PFSK-1 (cell line): ENCODE measurements around the gene KRTAP12-2.

Experiments
- FOXP2 ChIP-seq: optimal IDR thresholded peaks from 2 replicates; pipeline ENCODE3; 2011; ENCODE audit warnings: borderline replicate concordance, control low read depth, inconsistent platforms; ENCODE audit not compliant: insufficient read depth; ENCODE audit errors: extremely low read length, extremely low read depth
- POLR2AphosphoS5 ChIP-seq: IDR thresholded peaks from 2 replicates; pipeline ENCODE4 v1.6.1; 2012; ENCODE audit warnings: low read depth, mild to moderate bottlenecking, control low read depth, low read length, moderate library complexity
- REST ChIP-seq, 2 experiments: IDR thresholded peaks; 2 replicates each; pipeline versions ENCODE4 v1.6.1 to v1.8.0; 2011 to 2012; ENCODE audit warnings: low read depth in 2 of 2, low read length in 2 of 2, control low read depth in 1 of 2, inconsistent platforms in 1 of 2, mild to moderate bottlenecking in 1 of 2, moderate library complexity in 1 of 2; ENCODE audit not compliant: insufficient read depth in 1 of 2
- SIN3A ChIP-seq: IDR thresholded peaks from 2 replicates; pipeline ENCODE4 v1.6.1; 2012; ENCODE audit warnings: mild to moderate bottlenecking, low read length, moderate library complexity, borderline replicate concordance; ENCODE audit not compliant: insufficient read depth
- TAF1 ChIP-seq: IDR thresholded peaks from 2 replicates; pipeline ENCODE4 v1.6.1; 2012; ENCODE audit warnings: low read length, control low read depth, borderline replicate concordance; ENCODE audit not compliant: insufficient read depth

KRTAP12-2 gene

GRCh38 chr21:44696572-44696971 is 29.8 kb upstream of the KRTAP12-2 start:
- no peak for TF ChIP-seq TAF1
- no peak for TF ChIP-seq REST (IDR thresholded peaks at IDR 0.05; ENCODE audit: insufficient read depth in 1 of 2, low read depth in 2 of 2, low read length in 2 of 2)
- no peak for TF ChIP-seq SIN3A
- TF ChIP-seq FOXP2: no peak

- no peak for TF ChIP-seq SIN3A
- no peak for TF ChIP-seq REST (IDR thresholded peaks at IDR 0.05; ENCODE audit: insufficient read depth in 1 of 2, low read depth in 2 of 2, low read length in 2 of 2)
- no peak for TF ChIP-seq TAF1
- TF ChIP-seq POLR2AphosphoS5: no peak
- TF ChIP-seq FOXP2: no peak
Observed at GRCh38 chr21:44695641-44696040, 28.9 kb upstream of the KRTAP12-2 start.

GRCh38 chr21:44695184-44695583 is 28.5 kb upstream of the KRTAP12-2 start:
- no peak for TF ChIP-seq REST (IDR thresholded peaks at IDR 0.05; ENCODE audit: insufficient read depth in 1 of 2, low read depth in 2 of 2, low read length in 2 of 2)

GRCh38 chr21:44694776-44695175 is 28.0 kb upstream of the KRTAP12-2 start:
- TF ChIP-seq FOXP2 (no peak), TAF1 (no peak), POLR2AphosphoS5 (no peak), SIN3A (no peak), REST (IDR thresholded peaks at IDR 0.05; ENCODE audit: insufficient read depth in 1 of 2, low read depth in 2 of 2, low read length in 2 of 2) (no peak)

- TF ChIP-seq TAF1 (no peak), REST (IDR thresholded peaks at IDR 0.05; ENCODE audit: insufficient read depth in 1 of 2, low read depth in 2 of 2, low read length in 2 of 2) (no peak), SIN3A (no peak), FOXP2 (no peak), POLR2AphosphoS5 (no peak)
Observed at GRCh38 chr21:44692798-44693512, 26.2 kb upstream of the KRTAP12-2 start.
